HepG2 (cell line): Measurements from ENCODE around the gene VAC14. TPM values are rescaled to one million over a fixed set of nuclear protein-coding genes. Genes with fewer than 3 reads are reported as not detected.

ENCODE experiments used
- SMAD1 ChIP-seq: sonication (generic); formaldehyde crosslinking; IDR thresholded peaks from 2 replicates; pipeline ENCODE4 v1.4.0; 2020; ENCODE audit warnings: missing genetic modification reagents, low read depth, mild to moderate bottlenecking, borderline replicate concordance
- ZFP41 ChIP-seq: sonication (generic); formaldehyde crosslinking; IDR thresholded peaks from 2 replicates; pipeline ENCODE4 v1.4.0; 2020; ENCODE audit warnings: mild to moderate bottlenecking, missing genetic modification reagents, borderline replicate concordance
- ZNF274 ChIP-seq: sonication (generic); formaldehyde crosslinking; IDR thresholded peaks from 2 replicates; pipeline ENCODE4 v1.5.1; 2020; ENCODE audit warnings: mild to moderate bottlenecking, missing genetic modification reagents
- polyA plus RNA-seq, 8 experiments: library from polyadenylated mRNA; depleted of rRNA in 3 of 8; stranded (reverse) in 7 of 8; unstranded in 1 of 8; fragments of >200 nt; fragmentation: Illumina TruSeq in 4 of 8; extraction: Trizol in 4 of 8; gene quantifications; 2 replicates each; pipeline versions ENCODE4 v1.2.1 to v1.2.3, GENCODE V29; 2011 to 2016; ENCODE audit warnings: low read depth in 4 of 8, missing spikeins in 1 of 8, mixed read lengths in 1 of 8; ENCODE audit not compliant: insufficient read depth in 1 of 8
- total RNA-seq, 5 experiments: library from RNA; depleted of rRNA; stranded (reverse); fragments of >200 nt; fragmentation: Illumina TruSeq; extraction: Trizol; gene quantifications; 2 replicates each; pipeline ENCODE4 v1.2.3, GENCODE V29; 2016; ENCODE audit warnings: low read depth in 1 of 5
- TF ChIP-seq, protein P1 (sequence below): sonication (generic); formaldehyde crosslinking; IDR thresholded peaks from 2 replicates; pipeline ENCODE4 v1.4.0; 2020; ENCODE audit warnings: mild to moderate bottlenecking, missing genetic modification reagents
- TF ChIP-seq, protein P2 (sequence below): IDR thresholded peaks from 2 replicates; pipeline ENCODE4 v1.6.1; 2016
- TF ChIP-seq, protein P3 (sequence below): sonication (generic); formaldehyde crosslinking; IDR thresholded peaks from one replicate; pipeline ENCODE4 v1.5.1; 2020; ENCODE audit warnings: mild to moderate bottlenecking, missing genetic modification reagents; ENCODE audit errors: not compliant biosample characterization
- TF ChIP-seq, protein P4 (sequence below): sonication (generic); formaldehyde crosslinking; IDR thresholded peaks from 2 replicates; pipeline ENCODE4 v1.5.0; 2020; ENCODE audit warnings: mild to moderate bottlenecking, missing genetic modification reagents
- TF ChIP-seq, protein P5 (sequence below): sonication (generic); formaldehyde crosslinking; IDR thresholded peaks from 2 replicates; pipeline ENCODE4 v1.4.0; 2020; ENCODE audit warnings: missing genetic modification reagents

Gene VAC14
- total and polyA plus RNA-seq, 2 of the 13 experiments (the other 11 are each of a cell fraction or from before 2014, with no cell fraction given): 23.5 to 24.6 TPM

DNA sequence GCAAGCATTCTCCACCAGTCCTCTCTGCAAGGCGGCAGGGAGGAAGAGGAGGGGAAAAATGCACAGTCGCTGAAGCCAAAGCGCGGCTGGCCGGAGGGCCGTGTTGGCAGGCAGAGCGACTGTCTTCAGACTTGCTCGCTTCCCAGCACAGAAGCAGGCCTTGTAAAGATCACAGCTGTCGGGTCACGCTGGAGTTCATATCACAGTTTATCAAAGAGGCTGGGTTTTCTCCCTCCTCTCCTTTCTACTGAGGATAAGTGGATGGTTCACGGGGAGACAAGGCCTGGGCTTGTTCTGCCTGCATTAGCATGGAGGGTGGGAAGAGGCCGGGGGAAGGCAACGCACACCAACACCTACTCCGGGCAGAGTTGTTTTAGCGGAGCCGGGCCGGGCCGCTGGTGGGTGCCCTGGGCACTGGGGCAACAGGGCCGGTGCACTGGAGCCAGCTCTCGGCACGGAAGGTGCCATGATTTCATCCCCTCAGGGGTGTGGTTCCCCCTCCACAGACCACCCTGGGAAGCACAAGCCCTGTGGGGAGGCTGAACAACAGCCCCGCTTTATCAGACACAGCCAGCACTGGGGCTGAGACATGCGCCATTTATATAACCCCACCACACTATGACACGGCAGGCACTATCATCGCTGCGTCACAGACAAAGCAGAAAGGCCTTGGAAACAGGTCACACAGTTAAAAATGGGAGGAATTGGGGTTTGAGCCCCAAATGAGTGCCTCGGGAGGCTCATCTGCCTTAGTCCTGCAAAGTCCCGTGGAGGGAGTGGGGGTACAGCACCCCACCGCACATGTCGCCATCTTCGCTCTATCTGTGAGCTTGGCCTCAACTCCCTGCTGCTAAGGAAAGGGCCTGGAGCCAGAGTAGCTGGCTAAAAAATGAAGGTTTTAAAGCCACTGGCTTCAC is 74.8 kb downstream of the VAC14 start (continued):
- TF ChIP-seq, protein P1, sequence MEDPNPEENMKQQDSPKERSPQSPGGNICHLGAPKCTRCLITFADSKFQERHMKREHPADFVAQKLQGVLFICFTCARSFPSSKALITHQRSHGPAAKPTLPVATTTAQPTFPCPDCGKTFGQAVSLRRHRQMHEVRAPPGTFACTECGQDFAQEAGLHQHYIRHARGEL (CRISPR knock-in tag): peak; percentile 77; the same call in 1 of the 2 replicates
- TF ChIP-seq ZFP41 (CRISPR knock-in tag): no peak
- TF ChIP-seq ZNF274 (CRISPR knock-in tag): no peak; the same call in none of the 2 replicates
- TF ChIP-seq, protein P2, sequence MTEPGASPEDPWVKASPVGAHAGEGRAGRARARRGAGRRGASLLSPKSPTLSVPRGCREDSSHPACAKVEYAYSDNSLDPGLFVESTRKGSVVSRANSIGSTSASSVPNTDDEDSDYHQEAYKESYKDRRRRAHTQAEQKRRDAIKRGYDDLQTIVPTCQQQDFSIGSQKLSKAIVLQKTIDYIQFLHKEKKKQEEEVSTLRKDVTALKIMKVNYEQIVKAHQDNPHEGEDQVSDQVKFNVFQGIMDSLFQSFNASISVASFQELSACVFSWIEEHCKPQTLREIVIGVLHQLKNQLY (CRISPR knock-in tag): no peak
- TF ChIP-seq, protein P3, sequence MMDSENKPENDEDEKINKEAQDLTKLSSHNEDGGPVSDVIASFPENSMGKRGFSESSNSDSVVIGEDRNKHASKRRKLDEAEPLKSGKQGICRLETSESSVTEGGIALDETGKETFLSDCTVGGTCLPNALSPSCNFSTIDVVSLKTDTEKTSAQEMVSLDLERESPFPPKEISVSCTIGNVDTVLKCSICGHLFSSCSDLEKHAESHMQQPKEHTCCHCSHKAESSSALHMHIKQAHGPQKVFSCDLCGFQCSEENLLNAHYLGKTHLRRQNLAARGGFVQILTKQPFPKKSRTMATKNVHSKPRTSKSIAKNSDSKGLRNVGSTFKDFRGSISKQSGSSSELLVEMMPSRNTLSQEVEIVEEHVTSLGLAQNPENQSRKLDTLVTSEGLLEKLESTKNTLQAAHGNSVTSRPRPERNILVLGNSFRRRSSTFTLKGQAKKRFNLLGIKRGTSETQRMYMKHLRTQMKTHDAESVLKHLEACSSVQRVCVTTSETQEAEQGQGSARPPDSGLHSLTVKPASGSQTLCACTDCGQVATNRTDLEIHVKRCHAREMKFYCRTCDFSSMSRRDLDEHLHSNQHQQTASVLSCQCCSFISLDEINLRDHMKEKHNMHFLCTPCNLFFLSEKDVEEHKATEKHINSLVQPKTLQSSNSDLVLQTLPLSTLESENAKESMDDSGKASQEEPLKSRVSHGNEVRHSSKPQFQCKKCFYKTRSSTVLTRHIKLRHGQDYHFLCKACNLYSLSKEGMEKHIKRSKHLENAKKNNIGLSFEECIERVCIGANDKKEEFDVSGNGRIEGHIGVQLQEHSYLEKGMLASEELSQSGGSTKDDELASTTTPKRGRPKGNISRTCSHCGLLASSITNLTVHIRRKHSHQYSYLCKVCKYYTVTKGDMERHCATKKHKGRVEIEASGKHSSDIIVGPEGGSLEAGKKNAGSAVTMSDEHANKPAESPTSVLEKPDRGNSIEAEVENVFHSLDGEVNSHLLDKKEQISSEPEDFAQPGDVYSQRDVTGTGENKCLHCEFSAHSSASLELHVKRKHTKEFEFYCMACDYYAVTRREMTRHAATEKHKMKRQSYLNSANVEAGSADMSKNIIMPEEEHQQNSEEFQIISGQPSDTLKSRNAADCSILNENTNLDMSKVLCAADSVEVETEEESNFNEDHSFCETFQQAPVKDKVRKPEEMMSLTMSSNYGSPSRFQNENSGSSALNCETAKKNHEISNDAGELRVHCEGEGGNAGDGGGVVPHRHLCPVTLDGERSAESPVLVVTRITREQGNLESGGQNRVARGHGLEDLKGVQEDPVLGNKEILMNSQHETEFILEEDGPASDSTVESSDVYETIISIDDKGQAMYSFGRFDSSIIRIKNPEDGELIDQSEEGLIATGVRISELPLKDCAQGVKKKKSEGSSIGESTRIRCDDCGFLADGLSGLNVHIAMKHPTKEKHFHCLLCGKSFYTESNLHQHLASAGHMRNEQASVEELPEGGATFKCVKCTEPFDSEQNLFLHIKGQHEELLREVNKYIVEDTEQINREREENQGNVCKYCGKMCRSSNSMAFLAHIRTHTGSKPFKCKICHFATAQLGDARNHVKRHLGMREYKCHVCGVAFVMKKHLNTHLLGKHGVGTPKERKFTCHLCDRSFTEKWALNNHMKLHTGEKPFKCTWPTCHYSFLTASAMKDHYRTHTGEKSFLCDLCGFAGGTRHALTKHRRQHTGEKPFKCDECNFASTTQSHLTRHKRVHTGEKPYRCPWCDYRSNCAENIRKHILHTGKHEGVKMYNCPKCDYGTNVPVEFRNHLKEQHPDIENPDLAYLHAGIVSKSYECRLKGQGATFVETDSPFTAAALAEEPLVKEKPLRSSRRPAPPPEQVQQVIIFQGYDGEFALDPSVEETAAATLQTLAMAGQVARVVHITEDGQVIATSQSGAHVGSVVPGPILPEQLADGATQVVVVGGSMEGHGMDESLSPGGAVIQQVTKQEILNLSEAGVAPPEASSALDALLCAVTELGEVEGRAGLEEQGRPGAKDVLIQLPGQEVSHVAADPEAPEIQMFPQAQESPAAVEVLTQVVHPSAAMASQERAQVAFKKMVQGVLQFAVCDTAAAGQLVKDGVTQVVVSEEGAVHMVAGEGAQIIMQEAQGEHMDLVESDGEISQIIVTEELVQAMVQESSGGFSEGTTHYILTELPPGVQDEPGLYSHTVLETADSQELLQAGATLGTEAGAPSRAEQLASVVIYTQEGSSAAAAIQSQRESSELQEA (CRISPR knock-in tag): peak; percentile 29
- TF ChIP-seq, protein P4, sequence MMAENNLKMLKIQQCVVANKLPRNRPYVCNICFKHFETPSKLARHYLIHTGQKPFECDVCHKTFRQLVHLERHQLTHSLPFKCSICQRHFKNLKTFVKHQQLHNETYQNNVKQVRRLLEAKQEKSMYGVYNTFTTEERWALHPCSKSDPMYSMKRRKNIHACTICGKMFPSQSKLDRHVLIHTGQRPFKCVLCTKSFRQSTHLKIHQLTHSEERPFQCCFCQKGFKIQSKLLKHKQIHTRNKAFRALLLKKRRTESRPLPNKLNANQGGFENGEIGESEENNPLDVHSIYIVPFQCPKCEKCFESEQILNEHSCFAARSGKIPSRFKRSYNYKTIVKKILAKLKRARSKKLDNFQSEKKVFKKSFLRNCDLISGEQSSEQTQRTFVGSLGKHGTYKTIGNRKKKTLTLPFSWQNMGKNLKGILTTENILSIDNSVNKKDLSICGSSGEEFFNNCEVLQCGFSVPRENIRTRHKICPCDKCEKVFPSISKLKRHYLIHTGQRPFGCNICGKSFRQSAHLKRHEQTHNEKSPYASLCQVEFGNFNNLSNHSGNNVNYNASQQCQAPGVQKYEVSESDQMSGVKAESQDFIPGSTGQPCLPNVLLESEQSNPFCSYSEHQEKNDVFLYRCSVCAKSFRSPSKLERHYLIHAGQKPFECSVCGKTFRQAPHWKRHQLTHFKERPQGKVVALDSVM (CRISPR knock-in tag): no peak
- TF ChIP-seq, protein P5, sequence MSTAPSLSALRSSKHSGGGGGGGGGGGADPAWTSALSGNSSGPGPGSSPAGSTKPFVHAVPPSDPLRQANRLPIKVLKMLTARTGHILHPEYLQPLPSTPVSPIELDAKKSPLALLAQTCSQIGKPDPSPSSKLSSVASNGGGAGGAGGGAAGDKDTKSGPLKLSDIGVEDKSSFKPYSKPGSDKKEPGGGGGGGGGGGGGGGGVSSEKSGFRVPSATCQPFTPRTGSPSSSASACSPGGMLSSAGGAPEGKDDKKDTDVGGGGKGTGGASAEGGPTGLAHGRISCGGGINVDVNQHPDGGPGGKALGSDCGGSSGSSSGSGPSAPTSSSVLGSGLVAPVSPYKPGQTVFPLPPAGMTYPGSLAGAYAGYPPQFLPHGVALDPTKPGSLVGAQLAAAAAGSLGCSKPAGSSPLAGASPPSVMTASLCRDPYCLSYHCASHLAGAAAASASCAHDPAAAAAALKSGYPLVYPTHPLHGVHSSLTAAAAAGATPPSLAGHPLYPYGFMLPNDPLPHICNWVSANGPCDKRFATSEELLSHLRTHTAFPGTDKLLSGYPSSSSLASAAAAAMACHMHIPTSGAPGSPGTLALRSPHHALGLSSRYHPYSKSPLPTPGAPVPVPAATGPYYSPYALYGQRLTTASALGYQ: 0 out of 2 replicates have a peak, but pooled peaks have one; percentile 2
- no peak for TF ChIP-seq SMAD1
